Right atrium auricular region (tissue), 2 donors: Measurements from ENCODE around the gene STAT1. TPM values are rescaled to one million over a fixed set of nuclear protein-coding genes. Genes with fewer than 3 reads are reported as not detected.
A peak's percentile ranks its signal among the peaks of the same experiment; 100 is the strongest.

Experiments used
- DNase-seq: peaks from one replicate; pipeline ENCODE4 v3.0.0-alpha.2; 2019; ENCODE audit warnings: low spot score
- H3K27ac ChIP-seq, 2 donors: fragments of 200-600 bp; sonication (generic); 1 replicate in 1 of 2; 2 replicates in 1 of 2; pipeline ENCODE4 v1.5.1; 2016 to 2019
- H3K27me3 ChIP-seq, 2 donors: fragments of 200-600 bp; sonication (generic); one replicate each; pipeline versions ENCODE4 v1.5.1 to v1.6.0; 2017 to 2019
- H3K36me3 ChIP-seq: fragments of 200-600 bp; sonication (generic); one replicate; pipeline ENCODE4 v1.5.1; 2016
- H3K4me1 ChIP-seq, 2 donors: fragments of 200-600 bp; sonication (generic); one replicate each; pipeline versions ENCODE4 v1.5.1 to v1.6.0; 2017 to 2019
- H3K4me3 ChIP-seq, 2 donors: fragments of 200-600 bp; sonication (generic); 1 replicate in 1 of 2; 2 replicates in 1 of 2; pipeline ENCODE4 v1.5.1; 2017 to 2019; ENCODE audit warnings: mild to moderate bottlenecking in 1 of 2, moderate library complexity in 1 of 2
- H3K9me3 ChIP-seq, 2 donors: fragments of 200-600 bp; sonication (generic); one replicate each; pipeline ENCODE4 v1.5.1; 2019
- total RNA-seq, 2 donors: library from RNA; depleted of rRNA; stranded (reverse); fragments of >200 nt; gene quantifications; one replicate each; pipeline ENCODE4 v1.1.0, GENCODE V29; 2016
- TF ChIP-seq, protein P1 (sequence below), 2 donors: fragments of 200-600 bp; sonication (generic); IDR thresholded peaks; one replicate each; pipeline ENCODE4 v1.5.1; 2019; ENCODE audit warnings: antibody characterized with exemption in 2 of 2

STAT1 gene
- total RNA-seq, 2 donors from 2014 or later: 34.8 to 36.6 TPM

DNA sequence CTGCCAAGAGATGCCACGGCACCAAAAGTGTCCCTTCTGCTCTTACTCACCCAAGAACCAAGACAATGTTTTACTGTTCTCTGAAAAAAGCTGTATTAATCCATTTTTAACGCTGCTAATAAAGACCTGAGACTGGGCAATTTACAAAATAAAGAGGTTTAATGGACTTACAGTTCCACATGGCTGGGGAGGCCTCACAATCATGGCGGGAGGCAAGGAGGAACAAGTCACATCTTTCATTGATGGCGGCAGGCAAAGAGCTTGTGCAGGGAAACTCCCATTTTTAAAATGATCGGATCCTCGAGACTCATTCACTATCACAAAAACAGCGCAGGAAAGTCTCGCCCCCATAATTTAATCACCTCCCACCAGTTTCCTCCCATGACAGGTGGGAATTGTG lies 1.9 kb upstream of the STAT1 start:
- DNase-seq: no peak
- H3K27me3 ChIP-seq: no peaks in the 10 kb centered on the region
- H3K4me1 ChIP-seq: peaks cover 0 to 39% of the 10 kb centered on the region in 2 donors
- H3K4me3 ChIP-seq: no peak overlapping the region
- H3K27ac ChIP-seq: no peak overlapping the region
- H3K9me3 ChIP-seq: no peaks in the 10 kb centered on the region
- TF ChIP-seq, protein P1, sequence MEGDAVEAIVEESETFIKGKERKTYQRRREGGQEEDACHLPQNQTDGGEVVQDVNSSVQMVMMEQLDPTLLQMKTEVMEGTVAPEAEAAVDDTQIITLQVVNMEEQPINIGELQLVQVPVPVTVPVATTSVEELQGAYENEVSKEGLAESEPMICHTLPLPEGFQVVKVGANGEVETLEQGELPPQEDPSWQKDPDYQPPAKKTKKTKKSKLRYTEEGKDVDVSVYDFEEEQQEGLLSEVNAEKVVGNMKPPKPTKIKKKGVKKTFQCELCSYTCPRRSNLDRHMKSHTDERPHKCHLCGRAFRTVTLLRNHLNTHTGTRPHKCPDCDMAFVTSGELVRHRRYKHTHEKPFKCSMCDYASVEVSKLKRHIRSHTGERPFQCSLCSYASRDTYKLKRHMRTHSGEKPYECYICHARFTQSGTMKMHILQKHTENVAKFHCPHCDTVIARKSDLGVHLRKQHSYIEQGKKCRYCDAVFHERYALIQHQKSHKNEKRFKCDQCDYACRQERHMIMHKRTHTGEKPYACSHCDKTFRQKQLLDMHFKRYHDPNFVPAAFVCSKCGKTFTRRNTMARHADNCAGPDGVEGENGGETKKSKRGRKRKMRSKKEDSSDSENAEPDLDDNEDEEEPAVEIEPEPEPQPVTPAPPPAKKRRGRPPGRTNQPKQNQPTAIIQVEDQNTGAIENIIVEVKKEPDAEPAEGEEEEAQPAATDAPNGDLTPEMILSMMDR (IDR thresholded peaks at IDR 0.05): no peak
- no peaks in the 10 kb centered on the region for H3K36me3 ChIP-seq

DNA sequence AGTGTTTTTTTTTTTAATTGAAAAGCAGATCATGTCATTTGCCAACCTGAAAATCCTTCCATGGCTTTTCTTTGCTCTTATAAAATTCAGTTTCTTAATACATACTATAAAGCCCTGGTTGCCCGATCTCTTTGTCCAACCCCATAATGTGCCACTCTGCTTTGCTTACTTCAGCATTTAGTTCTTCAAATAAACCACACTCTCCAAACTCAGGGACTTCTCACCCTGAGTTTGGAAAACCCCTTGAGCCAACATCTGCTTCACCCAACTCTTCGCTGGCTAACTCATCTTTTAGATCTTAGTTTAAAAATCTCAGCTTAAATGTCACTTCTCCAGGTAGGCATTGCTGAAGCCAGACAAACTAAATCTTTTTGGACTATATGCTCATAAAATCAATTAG lies 1.3 kb upstream of the STAT1 start:
- TF ChIP-seq, protein P1 (IDR thresholded peaks at IDR 0.05): no peak
- DNase-seq: no peak
- no peak overlapping the region for H3K27ac ChIP-seq

DNA sequence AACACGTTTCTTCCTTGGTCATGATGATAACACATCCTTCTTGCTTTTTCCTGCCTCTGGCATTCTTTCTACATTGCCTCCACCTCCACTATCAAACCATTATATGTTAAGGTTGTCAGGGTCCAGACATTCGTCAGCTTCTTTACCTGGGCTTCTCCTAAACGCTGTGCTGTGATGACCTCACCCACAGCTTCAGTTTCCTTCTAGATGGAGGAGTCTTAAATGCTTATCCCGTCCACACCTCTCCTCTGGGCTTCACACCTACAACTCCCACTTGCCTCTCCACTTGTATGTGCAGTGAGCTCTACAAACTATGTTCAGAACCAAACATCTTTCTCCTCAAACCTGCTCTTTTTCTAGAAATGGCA lies 666 bp upstream of the STAT1 start:
- Histone ChIP-seq H3K9me3 (no peaks in the 10 kb centered on the region), H3K4me1 (peaks cover 0 to 33% of the 10 kb centered on the region in 2 donors), H3K27ac (peak overlapping the region; percentile 91), H3K36me3 (peaks cover 3% of the 10 kb centered on the region), H3K4me3 (peak overlapping the region; percentile 82 to 84), H3K27me3 (no peaks in the 10 kb centered on the region)
- TF ChIP-seq, protein P1 (IDR thresholded peaks at IDR 0.05): no peak
- no peak for DNase-seq

More for the DNA sequence above, 1.3 kb upstream of the STAT1 start:
- no peaks in the 10 kb centered on the region for H3K27me3 ChIP-seq
- no peak overlapping the region for H3K4me3 ChIP-seq
- peaks cover 0 to 37% of the 10 kb centered on the region in 2 donors for H3K4me1 ChIP-seq
- H3K36me3 ChIP-seq: no peaks in the 10 kb centered on the region
- no peaks in the 10 kb centered on the region for H3K9me3 ChIP-seq

DNA sequence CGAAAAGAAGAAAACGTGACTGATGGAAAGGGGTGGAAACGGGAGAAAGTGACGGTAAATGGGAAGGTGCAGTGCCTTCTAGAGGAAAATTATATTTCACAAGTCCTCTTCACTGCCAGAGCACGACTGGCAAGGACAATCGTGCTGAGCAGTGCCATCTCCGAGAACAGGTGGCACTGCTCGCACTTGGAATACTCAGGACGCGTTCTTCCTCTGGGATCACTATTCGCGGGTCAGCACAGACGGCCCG lies 364 bp downstream of the STAT1 start:
- Histone ChIP-seq H3K4me1 (peaks cover 0 to 30% of the 10 kb centered on the region in 2 donors), H3K36me3 (peaks cover 13% of the 10 kb centered on the region), H3K27me3 (no peaks in the 10 kb centered on the region), H3K4me3 (peak overlapping the region; percentile 82 to 84), H3K27ac (peak overlapping the region; percentile 91), H3K9me3 (no peaks in the 10 kb centered on the region)
- TF ChIP-seq, protein P1 (IDR thresholded peaks at IDR 0.05): no peak
- no peak for DNase-seq

DNA sequence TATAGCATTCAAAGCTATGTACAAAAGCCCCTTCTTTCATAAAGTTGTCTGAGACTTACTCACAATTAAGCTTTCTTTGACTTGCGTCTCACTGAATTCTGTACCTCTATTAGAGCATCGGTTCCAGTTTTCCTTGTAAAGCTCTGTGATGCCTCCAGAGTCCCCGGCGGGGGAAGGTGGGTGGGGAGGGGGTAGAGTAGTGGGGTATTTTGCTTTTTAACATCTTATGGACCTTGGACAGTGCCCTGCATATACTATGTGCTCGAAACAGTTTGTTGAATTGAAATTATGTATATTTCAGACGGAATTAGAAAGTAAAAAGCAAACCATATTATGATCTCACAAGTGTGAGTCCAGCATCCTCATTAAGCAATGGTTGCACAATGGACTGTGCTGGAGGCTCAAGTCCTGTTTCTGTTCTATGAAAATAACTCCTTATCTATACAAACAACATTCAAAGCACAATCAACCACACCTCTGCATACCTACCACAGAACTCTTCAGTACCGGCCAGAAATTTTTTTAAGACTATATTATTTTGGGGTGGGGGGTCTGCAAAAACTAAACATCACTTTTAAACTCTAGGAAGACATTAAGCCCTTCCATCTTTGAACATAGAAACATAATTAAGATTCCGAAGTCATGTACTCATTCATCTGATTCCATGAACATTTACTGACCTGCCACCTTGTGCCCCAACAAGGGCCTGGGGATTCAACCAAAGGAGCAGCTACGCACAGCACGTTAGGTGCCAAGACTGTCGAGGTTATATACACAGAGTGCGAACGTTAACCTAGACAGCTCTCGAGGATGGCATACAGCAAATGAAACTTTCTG lies 908 bp downstream of the STAT1 start:
- Histone ChIP-seq H3K27me3 (no peaks in the 10 kb centered on the region), H3K4me1 (peaks cover 0 to 30% of the 10 kb centered on the region in 2 donors), H3K36me3 (peaks cover 18% of the 10 kb centered on the region), H3K9me3 (no peaks in the 10 kb centered on the region), H3K27ac (peak overlapping the region; percentile 91), H3K4me3 (peak overlapping the region; percentile 82 to 84)
- TF ChIP-seq, protein P1 (IDR thresholded peaks at IDR 0.05): no peak
- no peak for DNase-seq

DNA sequence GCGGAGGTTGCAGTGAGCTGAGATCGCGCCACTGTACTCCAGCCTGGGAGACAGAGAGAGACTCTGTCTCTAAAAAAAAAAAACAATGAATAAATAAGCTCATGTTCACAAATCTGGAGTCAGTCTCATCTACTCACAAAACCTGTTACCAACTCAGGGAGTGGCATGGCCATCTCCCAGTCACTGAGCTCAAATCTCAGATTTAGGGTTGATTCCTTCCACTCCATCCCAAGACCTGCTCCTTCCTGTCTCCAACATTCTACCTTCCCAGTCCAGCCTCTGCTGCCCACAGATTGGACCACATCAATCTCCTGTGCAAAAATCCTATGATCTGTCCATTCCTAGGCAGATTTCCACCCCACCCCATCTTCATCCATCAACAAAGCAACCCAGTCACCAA lies 1.6 kb downstream of the STAT1 start:
- Histone ChIP-seq H3K9me3 (no peaks in the 10 kb centered on the region), H3K27ac (no peak overlapping the region), H3K27me3 (no peaks in the 10 kb centered on the region), H3K4me3 (peak overlapping the region; percentile 82 to 84), H3K4me1 (peaks cover 0 to 30% of the 10 kb centered on the region in 2 donors), H3K36me3 (peaks cover 24% of the 10 kb centered on the region)
- no peak for DNase-seq
- TF ChIP-seq, protein P1 (IDR thresholded peaks at IDR 0.05): no peak
